HEK293 (cell line): ENCODE results near the gene MIGA1.

Experiments used
- CTCF ChIP-seq: fragments of 450-650 bp; formaldehyde crosslinking; IDR thresholded peaks from 2 replicates; pipeline ENCODE4 v1.5.1; 2016; ENCODE audit warnings: missing biosample characterization, missing genetic modification characterization
- HIC1 ChIP-seq: fragments of 450-650 bp; formaldehyde crosslinking; IDR thresholded peaks from 2 replicates; pipeline ENCODE4 v1.5.1; 2016; ENCODE audit warnings: missing biosample characterization, missing genetic modification characterization
- REST ChIP-seq: fragments of 450-650 bp; formaldehyde crosslinking; IDR thresholded peaks from 2 replicates; pipeline ENCODE4 v1.5.1; 2016; ENCODE audit warnings: missing biosample characterization, missing genetic modification characterization
- ZNF140 ChIP-seq: fragments of 450-650 bp; formaldehyde crosslinking; IDR thresholded peaks from 2 replicates; pipeline ENCODE4 v1.5.1; 2016; ENCODE audit warnings: missing biosample characterization, missing genetic modification characterization
- ZNF211 ChIP-seq: fragments of 450-650 bp; formaldehyde crosslinking; IDR thresholded peaks from 2 replicates; pipeline ENCODE4 v1.5.1; 2016; ENCODE audit warnings: low read depth, missing biosample characterization, missing genetic modification characterization
- ZNF23 ChIP-seq: fragments of 450-650 bp; formaldehyde crosslinking; IDR thresholded peaks from 2 replicates; pipeline ENCODE4 v1.5.1; 2016; ENCODE audit warnings: missing biosample characterization, missing genetic modification characterization, borderline replicate concordance
- ZNF274 ChIP-seq, 2 experiments: fragments of 200-500 bp in 1 of 2; fragments of 450-650 bp in 1 of 2; sonication (Bioruptor generic) in 1 of 2; formaldehyde crosslinking in 1 of 2; IDR thresholded peaks; 2 replicates each; pipeline versions ENCODE4 v1.5.1 to v1.6.1; 2014 to 2016; ENCODE audit warnings: borderline replicate concordance in 1 of 2, inconsistent platforms in 1 of 2, low read length in 1 of 2, missing biosample characterization in 1 of 2, missing genetic modification characterization in 1 of 2
- ZNF280D ChIP-seq: fragments of 450-650 bp; formaldehyde crosslinking; IDR thresholded peaks from 2 replicates; pipeline ENCODE4 v1.5.1; 2016; ENCODE audit warnings: missing biosample characterization, missing genetic modification characterization
- ZNF302 ChIP-seq: fragments of 450-650 bp; formaldehyde crosslinking; IDR thresholded peaks from 2 replicates; pipeline ENCODE4 v1.5.1; 2016; ENCODE audit warnings: missing biosample characterization, missing genetic modification characterization, low read depth
- ZNF416 ChIP-seq: fragments of 450-650 bp; formaldehyde crosslinking; IDR thresholded peaks from 2 replicates; pipeline ENCODE4 v1.5.1; 2016; ENCODE audit warnings: missing biosample characterization, missing genetic modification characterization
- ZNF529 ChIP-seq: fragments of 450-650 bp; formaldehyde crosslinking; IDR thresholded peaks from 2 replicates; pipeline ENCODE4 v1.5.1; 2017; ENCODE audit warnings: missing genetic modification characterization, missing biosample characterization; ENCODE audit not compliant: insufficient replicate concordance
- ZNF600 ChIP-seq: fragments of 450-650 bp; formaldehyde crosslinking; IDR thresholded peaks from 2 replicates; pipeline ENCODE4 v1.5.1; 2016; ENCODE audit warnings: missing biosample characterization, missing genetic modification characterization
- ZNF670 ChIP-seq: fragments of 450-650 bp; formaldehyde crosslinking; IDR thresholded peaks from 2 replicates; pipeline ENCODE4 v1.5.1; 2016; ENCODE audit warnings: missing biosample characterization, missing genetic modification characterization, low read depth
- ZNF777 ChIP-seq: fragments of 450-650 bp; formaldehyde crosslinking; IDR thresholded peaks from 2 replicates; pipeline ENCODE4 v1.5.1; 2017; ENCODE audit warnings: missing biosample characterization, missing genetic modification characterization, borderline replicate concordance

- TF ChIP-seq ZNF211 (tag by site-specific recombination) = no peak
- TF ChIP-seq ZNF600 (tag by site-specific recombination) = no peak
- no peak for TF ChIP-seq ZNF140 (tag by site-specific recombination)
- TF ChIP-seq ZNF274 (IDR thresholded peaks at IDR 0.05; ENCODE audit: low read length) = no peak
- no peak for TF ChIP-seq ZNF274 (tag by site-specific recombination; IDR thresholded peaks at IDR 0.05; ENCODE audit: borderline replicate concordance)
- TF ChIP-seq CTCF = no peak
- no peak for TF ChIP-seq REST (tag by site-specific recombination)
- TF ChIP-seq ZNF670 (tag by site-specific recombination) = no peak
- TF ChIP-seq HIC1 = no peak
- TF ChIP-seq ZNF280D (tag by site-specific recombination) = no peak
- TF ChIP-seq ZNF416 = no peak
- TF ChIP-seq ZNF777 (tag by site-specific recombination) = no peak
- no peak for TF ChIP-seq ZNF302
- no peak for TF ChIP-seq ZNF23 (tag by site-specific recombination)
- no peak for TF ChIP-seq ZNF529 (tag by site-specific recombination)
Measured at GRCh38 chr1:77796695-77797405, 17.4 kb downstream of the MIGA1 start.
